ENCODE measurements around the gene TYW3.
A peak's percentile ranks its signal among the peaks of the same experiment; 100 is the strongest.
"Not testable (repeated sequence)": the region's sequence is repeated elsewhere in the genome, so short reads cannot be mapped to it uniquely, and the experiment has no call there.

TYW3 gene

DNA sequence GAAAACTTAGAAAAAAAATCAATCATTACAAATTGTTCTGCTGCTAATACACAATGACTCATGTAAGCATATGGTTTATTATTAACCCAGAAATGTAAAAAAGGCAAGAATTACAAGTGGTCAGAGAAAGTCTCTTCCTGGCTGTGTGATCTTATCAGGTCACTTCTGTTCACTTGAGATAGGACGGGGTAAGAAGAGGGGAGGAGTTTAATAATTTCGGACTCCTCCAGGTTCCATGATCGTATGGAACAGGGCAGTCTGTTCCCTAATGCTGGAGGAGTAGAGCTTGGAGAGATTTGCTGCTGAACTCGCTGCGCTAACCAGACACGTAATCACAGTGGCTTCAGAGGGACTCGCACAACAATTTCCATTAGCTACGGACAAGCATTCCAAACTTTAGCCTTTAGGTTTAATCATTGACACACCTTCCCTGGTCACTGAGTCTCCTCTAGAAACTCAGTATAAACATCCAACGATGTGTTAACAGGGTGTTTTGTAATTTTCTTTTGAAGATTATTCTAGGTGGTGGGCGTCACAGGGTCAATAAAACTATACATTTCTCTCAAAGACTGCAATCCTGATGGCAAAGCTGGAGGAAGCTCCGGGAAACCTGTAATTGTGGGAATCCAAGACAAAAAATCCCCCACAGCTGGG lies 1.4 kb upstream of the TYW3 start:
- Histone ChIP-seq H3K27me3 (ENCODE audit: insufficient read depth, insufficient read length) (no peaks in the 10 kb centered on the region), H3K4me1 (ENCODE audit: insufficient read depth, insufficient read length) (peaks cover 3% of the 10 kb centered on the region), H3K4me3 (ENCODE audit: insufficient read length, low read depth) (peak overlapping the region; percentile 16), H3K9ac (ENCODE audit: insufficient read length, low read depth) (no peak overlapping the region), H3K9me3 (ENCODE audit: insufficient read depth, low read length) (peaks cover 25% of the 10 kb centered on the region), H3K36me3 (ENCODE audit: insufficient read depth, insufficient read length, low read length) (peaks cover 43% of the 10 kb centered on the region)
- DNase-seq (ENCODE audit: low read depth, low spot score) = no peak
- TF ChIP-seq SUZ12 (IDR thresholded peaks at IDR 0.05; ENCODE audit: extremely low read depth, insufficient read depth, insufficient read length) (no peak), YY1 (IDR thresholded peaks at IDR 0.05; ENCODE audit: insufficient read depth, insufficient read length) (no peak)

DNA sequence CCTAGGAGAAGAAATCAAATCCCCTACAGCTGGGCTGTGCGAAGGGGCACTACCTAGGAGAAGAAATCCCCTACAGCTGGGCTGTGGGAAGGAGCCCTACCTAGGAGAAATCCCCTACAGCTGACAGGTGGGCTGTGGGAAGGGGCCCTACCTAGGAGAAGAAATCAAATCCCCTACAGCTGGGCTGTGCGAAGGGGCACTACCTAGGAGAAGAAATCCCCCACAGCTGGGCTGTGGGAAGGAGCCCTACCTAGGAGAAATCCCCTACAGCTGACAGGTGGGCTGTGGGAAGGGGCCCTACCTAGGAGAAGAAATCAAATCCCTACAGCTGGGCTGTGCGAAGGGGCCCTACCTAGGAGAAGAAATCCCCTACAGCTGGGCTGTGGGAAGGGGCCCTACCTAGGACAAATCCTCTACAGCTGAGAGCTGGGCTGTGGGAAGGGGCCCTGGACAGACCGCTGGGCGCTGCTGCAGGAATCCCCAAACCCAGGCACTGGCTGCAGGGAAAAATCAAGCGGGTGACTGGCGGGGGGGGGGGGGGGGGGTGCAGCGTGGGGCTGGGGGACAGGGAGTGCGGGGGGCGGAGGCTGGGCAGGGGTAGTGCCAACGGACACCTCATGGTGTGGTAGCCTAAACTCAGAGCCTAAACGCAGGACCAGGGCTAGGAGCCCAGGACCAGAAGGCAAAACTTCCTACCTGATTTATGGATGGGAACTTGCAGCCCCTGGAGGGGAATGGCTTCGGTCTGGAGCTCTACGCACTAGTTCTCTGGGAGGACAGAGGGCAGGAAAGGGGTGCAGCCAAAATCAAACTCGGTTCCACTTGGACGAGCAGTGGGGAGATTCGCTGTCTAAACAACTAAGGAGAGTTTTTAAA lies 643 bp upstream of the TYW3 start:
- not testable (repeated sequence) for DNase-seq (ENCODE audit: low read depth, low spot score); H3K4me1 ChIP-seq (ENCODE audit: insufficient read depth, insufficient read length); H3K27me3 ChIP-seq (ENCODE audit: insufficient read depth, insufficient read length)
- H3K9ac ChIP-seq (ENCODE audit: insufficient read length, low read depth) = peak overlapping the region; percentile 88
- H3K36me3 ChIP-seq (ENCODE audit: insufficient read depth, insufficient read length, low read length) = peaks cover 49% of the 10 kb centered on the region
- peak overlapping the region; percentile 82 for H3K4me3 ChIP-seq (ENCODE audit: insufficient read length, low read depth)
- H3K9me3 ChIP-seq (ENCODE audit: insufficient read depth, low read length) = peaks cover 18% of the 10 kb centered on the region

DNA sequence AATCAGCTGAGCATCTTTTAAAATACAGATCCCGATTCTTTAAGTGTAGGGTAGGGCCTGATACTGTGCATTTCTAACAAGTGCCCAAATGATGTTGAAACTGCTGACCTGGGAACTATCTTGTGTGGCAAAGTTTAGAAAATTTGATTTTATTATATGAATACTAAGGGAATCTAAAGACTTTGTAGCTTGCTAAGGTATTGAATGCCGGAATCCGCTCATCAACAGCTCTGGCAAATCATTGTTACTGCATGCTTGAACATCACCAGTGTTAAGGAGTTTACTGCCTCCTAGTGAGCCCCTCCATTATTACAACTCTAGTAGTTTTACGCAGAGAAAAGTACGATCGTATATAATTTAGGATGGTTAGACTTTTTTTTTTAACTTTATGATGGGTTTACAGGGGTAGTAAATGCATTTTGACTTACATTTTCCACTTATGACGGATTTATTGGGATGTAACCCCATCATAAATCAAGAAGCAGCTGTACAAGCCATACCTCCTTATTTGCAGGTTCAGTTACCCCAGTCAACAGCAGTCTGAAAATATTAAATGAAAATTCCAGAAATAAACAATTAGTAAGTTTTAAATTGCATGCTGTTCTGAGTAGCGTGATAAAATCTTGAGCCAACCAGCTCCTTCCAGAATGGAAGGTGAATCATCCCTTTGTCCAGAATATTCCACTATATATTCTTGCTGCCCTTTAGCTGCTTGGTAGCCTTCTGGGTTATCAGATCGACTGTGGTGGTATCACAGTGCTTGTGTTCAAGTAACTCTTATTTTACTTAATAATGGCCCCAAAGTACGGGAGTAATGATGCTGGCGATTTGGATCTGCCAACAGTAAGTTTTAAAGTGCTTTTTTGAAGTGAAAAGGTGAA lies 892 bp downstream of the TYW3 start:
- TF ChIP-seq YY1 (IDR thresholded peaks at IDR 0.05; ENCODE audit: insufficient read depth, insufficient read length) (no peak), ZNF274 (IDR thresholded peaks at IDR 0.05; ENCODE audit: low read depth, low read length) (no peak), SUZ12 (IDR thresholded peaks at IDR 0.05; ENCODE audit: extremely low read depth, insufficient read depth, insufficient read length) (no peak)
- peak; percentile 77 for DNase-seq (ENCODE audit: low read depth, low spot score)
- peak overlapping the region; percentile 82 for H3K4me3 ChIP-seq (ENCODE audit: insufficient read length, low read depth)
- H3K36me3 ChIP-seq (ENCODE audit: insufficient read depth, insufficient read length, low read length) = peaks cover 57% of the 10 kb centered on the region
- H3K9me3 ChIP-seq (ENCODE audit: insufficient read depth, low read length) = peaks cover 17% of the 10 kb centered on the region
- no peaks in the 10 kb centered on the region for H3K27me3 ChIP-seq (ENCODE audit: insufficient read depth, insufficient read length)
- H3K9ac ChIP-seq (ENCODE audit: insufficient read length, low read depth) = peak overlapping the region; percentile 88
- peaks cover 3% of the 10 kb centered on the region for H3K4me1 ChIP-seq (ENCODE audit: insufficient read depth, insufficient read length)

DNA sequence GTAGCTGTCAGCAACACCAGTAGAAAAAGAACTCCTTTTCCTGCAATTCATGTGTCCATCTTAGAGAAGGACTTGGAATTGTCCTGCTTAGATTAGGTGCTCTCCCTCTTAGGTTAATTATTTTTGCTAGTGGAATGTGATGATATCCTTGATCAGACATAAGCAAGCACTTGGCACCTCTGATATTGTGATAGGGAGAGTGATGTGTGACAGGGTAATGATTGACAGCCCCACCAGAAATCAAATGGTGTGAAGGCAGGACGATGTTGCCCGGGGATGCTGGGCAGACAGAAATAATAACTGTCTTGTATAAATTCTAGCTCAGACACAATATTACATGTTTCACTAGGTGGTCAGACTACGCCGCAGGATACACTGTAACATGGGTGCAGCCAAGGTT lies 4.4 kb downstream of the TYW3 start:
- Histone ChIP-seq H3K4me3 (ENCODE audit: insufficient read length, low read depth) (no peak overlapping the region), H3K27me3 (ENCODE audit: insufficient read depth, insufficient read length) (no peaks in the 10 kb centered on the region), H3K9ac (ENCODE audit: insufficient read length, low read depth) (no peak overlapping the region), H3K4me1 (ENCODE audit: insufficient read depth, insufficient read length) (no peaks in the 10 kb centered on the region), H3K36me3 (ENCODE audit: insufficient read depth, insufficient read length, low read length) (peaks cover 80% of the 10 kb centered on the region), H3K9me3 (ENCODE audit: insufficient read depth, low read length) (peaks cover 23% of the 10 kb centered on the region)
- no peak for DNase-seq (ENCODE audit: low read depth, low spot score)
- TF ChIP-seq ZNF274 (IDR thresholded peaks at IDR 0.05; ENCODE audit: low read depth, low read length) (no peak), YY1 (IDR thresholded peaks at IDR 0.05; ENCODE audit: insufficient read depth, insufficient read length) (no peak), SUZ12 (IDR thresholded peaks at IDR 0.05; ENCODE audit: extremely low read depth, insufficient read depth, insufficient read length) (no peak)

DNA sequence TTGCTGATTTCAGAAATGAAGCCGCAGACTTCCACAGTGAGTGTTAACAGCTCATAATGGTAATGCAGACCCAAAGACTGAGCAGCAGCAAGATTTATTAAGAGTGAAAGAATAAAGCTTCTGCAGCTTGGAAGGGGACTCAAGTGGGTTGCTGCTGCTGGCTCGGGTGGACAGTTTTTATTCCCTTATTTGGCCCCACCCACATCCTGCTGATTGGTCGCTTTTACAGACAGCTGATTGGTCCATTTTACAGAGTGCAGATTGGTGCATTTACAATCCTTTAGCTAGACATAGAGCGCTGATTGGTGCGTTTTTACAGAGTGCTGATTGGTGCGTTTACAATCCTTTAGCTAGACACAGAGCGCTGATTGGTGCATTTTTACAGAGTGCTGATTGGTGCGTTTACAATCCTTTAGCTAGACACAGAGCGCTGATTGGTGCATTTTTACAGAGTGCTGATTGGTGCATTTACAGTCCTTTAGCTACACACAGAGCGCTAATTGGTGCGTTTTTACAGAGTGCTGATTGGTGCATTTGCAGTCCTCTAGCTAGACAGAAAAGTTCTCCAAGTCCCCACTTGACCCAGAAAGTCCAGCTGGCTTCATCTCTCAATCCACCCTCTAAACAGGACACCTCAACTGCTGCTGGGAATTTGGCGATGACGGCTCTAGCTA lies 7.5 kb downstream of the TYW3 start:
- not testable (repeated sequence) for DNase-seq (ENCODE audit: low read depth, low spot score); H3K4me1 ChIP-seq (ENCODE audit: insufficient read depth, insufficient read length); H3K4me3 ChIP-seq (ENCODE audit: insufficient read length, low read depth); H3K9ac ChIP-seq (ENCODE audit: insufficient read length, low read depth); H3K27me3 ChIP-seq (ENCODE audit: insufficient read depth, insufficient read length)
- Histone ChIP-seq H3K9me3 (ENCODE audit: insufficient read depth, low read length) (peaks cover 52% of the 10 kb centered on the region), H3K36me3 (ENCODE audit: insufficient read depth, insufficient read length, low read length) (peaks cover 99% of the 10 kb centered on the region)

DNA sequence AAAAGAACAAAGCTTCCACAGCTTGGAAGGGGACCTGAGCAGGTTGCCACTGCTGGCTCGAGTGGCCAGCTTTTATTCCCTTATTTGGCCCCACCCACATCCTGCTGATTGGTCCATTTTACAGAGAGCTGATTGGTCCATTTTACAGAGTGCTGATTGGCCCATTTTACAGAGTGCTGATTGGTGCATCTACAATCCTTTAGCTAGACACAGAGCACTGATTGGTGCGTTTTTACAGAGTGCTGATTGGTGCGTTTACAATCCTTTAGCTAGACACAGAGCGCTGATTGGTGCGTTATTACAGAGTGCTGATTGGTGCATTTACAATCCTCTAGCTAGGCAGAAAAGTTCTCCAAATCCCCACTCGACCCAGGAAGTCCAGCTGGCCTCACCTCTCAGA lies 12.3 kb downstream of the TYW3 start:
- Histone ChIP-seq H3K9me3 (ENCODE audit: insufficient read depth, low read length) (peaks cover 38% of the 10 kb centered on the region), H3K36me3 (ENCODE audit: insufficient read depth, insufficient read length, low read length) (peaks cover 94% of the 10 kb centered on the region)
- not testable (repeated sequence) for H3K27me3 ChIP-seq (ENCODE audit: insufficient read depth, insufficient read length); H3K4me3 ChIP-seq (ENCODE audit: insufficient read length, low read depth); H3K9ac ChIP-seq (ENCODE audit: insufficient read length, low read depth); H3K4me1 ChIP-seq (ENCODE audit: insufficient read depth, insufficient read length); DNase-seq (ENCODE audit: low read depth, low spot score)

DNA sequence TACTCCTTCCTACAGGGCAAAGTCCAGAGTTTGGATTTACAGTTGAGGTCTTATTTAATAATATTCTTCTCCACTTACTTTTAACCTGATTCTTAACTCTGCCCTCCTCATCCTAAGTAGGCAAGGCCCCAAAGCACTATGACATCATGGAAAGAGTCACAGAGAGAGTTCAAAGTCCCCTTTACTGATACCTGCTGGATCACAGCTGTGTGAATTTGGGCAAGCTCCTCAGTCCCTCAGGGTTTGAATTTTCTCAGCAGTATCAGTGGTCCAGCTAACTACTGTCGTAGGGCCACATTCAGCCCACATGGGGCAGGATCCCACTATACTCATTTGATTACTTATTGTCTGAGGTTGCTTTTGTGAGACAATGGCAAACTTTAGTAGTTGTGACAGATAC lies 16.0 kb downstream of the TYW3 start:
- no peak overlapping the region for H3K4me3 ChIP-seq (ENCODE audit: insufficient read length, low read depth)
- H3K9ac ChIP-seq (ENCODE audit: insufficient read length, low read depth) = no peak overlapping the region
- H3K27me3 ChIP-seq (ENCODE audit: insufficient read depth, insufficient read length) = no peaks in the 10 kb centered on the region
- DNase-seq (ENCODE audit: low read depth, low spot score) = no peak
- H3K9me3 ChIP-seq (ENCODE audit: insufficient read depth, low read length) = peaks cover 18% of the 10 kb centered on the region
- peaks cover 89% of the 10 kb centered on the region for H3K36me3 ChIP-seq (ENCODE audit: insufficient read depth, insufficient read length, low read length)
- H3K4me1 ChIP-seq (ENCODE audit: insufficient read depth, insufficient read length) = no peaks in the 10 kb centered on the region
- TF ChIP-seq ZNF274 (IDR thresholded peaks at IDR 0.05; ENCODE audit: low read depth, low read length) (no peak), SUZ12 (IDR thresholded peaks at IDR 0.05; ENCODE audit: extremely low read depth, insufficient read depth, insufficient read length) (no peak), YY1 (IDR thresholded peaks at IDR 0.05; ENCODE audit: insufficient read depth, insufficient read length) (no peak)

Data from NT2/D1 (cell line).